SK-N-MC (cell line): Measurements from ENCODE around the gene PRKCG.

Experiments used
- EZH2 ChIP-seq: fragments of 200-600 bp; sonication (generic); IDR thresholded peaks from one replicate; pipeline ENCODE4 v1.6.1; 2017; ENCODE audit warnings: antibody characterized with exemption
- POLR2AphosphoS5 ChIP-seq: IDR thresholded peaks from 2 replicates; pipeline ENCODE4 v1.6.1; 2012; ENCODE audit warnings: mild to moderate bottlenecking, low read depth, low read length, borderline replicate concordance

- no peak for TF ChIP-seq EZH2
- no peak for TF ChIP-seq POLR2AphosphoS5
Measured at GRCh38 chr19:53951436-53951835, 69.4 kb downstream of the PRKCG start.
